ENCODE measurements around the gene TAC4. TPM values are rescaled to one million over a fixed set of nuclear protein-coding genes. Genes with fewer than 3 reads are reported as not detected.

TAC4 gene
- total RNA-seq, 1 experiment from 2014 or later, result not detected

Other genes with a start within 250 kb of the TAC4 start
- gene SPOP, start 170.0 kb downstream of the TAC4 start, total RNA-seq (2014; rRNA removed; shearing (Covaris generic); ENCODE audit: low replicate concordance), result 36.7 and 68.6 TPM in 2 replicates
- 78.0 and 106 TPM in 2 replicates for gene SLC35B1, start 140.1 kb downstream of the TAC4 start, total RNA-seq (2014; rRNA removed; shearing (Covaris generic); ENCODE audit: low replicate concordance)
- gene FAM117A, start 83.9 kb downstream of the TAC4 start, total RNA-seq (2014; rRNA removed; shearing (Covaris generic); ENCODE audit: low replicate concordance), result 0.06 and 0.44 TPM in 2 replicates
- gene KAT7, start 59.4 kb downstream of the TAC4 start, total RNA-seq (2014; rRNA removed; shearing (Covaris generic); ENCODE audit: low replicate concordance), result 26.7 and 37.4 TPM in 2 replicates
- gene DLX4, start 121.1 kb upstream of the TAC4 start, total RNA-seq (2014; rRNA removed; shearing (Covaris generic); ENCODE audit: low replicate concordance), result 0.52 TPM in 1 of 2 replicates, not detected in the other
- not detected in 2 replicates for gene DLX3, start 147.2 kb upstream of the TAC4 start, total RNA-seq (2014; rRNA removed; shearing (Covaris generic); ENCODE audit: low replicate concordance)
- 419 and 501 TPM in 2 replicates for gene ITGA3, start 208.0 kb upstream of the TAC4 start, total RNA-seq (2014; rRNA removed; shearing (Covaris generic); ENCODE audit: low replicate concordance)
- gene PDK2, start 247.3 kb upstream of the TAC4 start, total RNA-seq (2014; rRNA removed; shearing (Covaris generic); ENCODE audit: low replicate concordance), result 17.8 and 58.4 TPM in 2 replicates